ENCODE results near the gene MPC1L. TPM values are rescaled to one million over a fixed set of nuclear protein-coding genes. Genes with fewer than 3 reads are reported as not detected.

Gene MPC1L
- total and polyA plus RNA-seq, 2 experiments from 2014 or later = not detected

DNA sequence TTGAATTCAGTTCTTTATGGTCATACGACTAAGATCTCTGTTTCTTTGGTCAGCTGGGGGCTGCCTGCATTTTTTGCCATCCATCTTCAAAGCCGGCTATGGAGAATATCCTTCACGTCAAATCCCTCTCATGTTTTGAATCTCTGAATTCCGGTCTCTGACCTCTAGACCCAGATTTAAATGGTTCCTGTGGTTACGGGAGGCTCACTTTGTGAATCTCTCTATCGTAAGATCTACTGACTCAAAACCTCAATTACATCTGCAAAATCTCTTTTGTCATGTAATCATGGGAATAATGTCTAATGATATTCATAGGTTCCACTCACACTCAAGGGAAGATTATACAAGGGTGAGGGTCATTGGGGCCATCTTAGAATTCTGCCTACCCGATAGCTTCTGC is 5.7 kb upstream of the MPC1L start:
- H3K4me3 ChIP-seq = no peak overlapping the region
- Mint-ChIP-seq H3K27me3 (ENCODE audit: insufficient read depth, low read depth, poor library complexity) (no peaks in the 10 kb centered on the region), H3K27ac (no peak overlapping the region), H3K9me3 (no peaks in the 10 kb centered on the region), H3K36me3 (ENCODE audit: low read depth) (no peaks in the 10 kb centered on the region), H3K4me3 (no peak overlapping the region), H3K4me1 (peaks cover 3% of the 10 kb centered on the region; the same call in 1 of the 3 replicates)
- H2AFZ ChIP-seq = no peak overlapping the region
- no peaks in the 10 kb centered on the region for H3K4me1 ChIP-seq (ENCODE audit: insufficient read depth)
- no peaks in the 10 kb centered on the region for H3K27me3 ChIP-seq (ENCODE audit: insufficient read depth)
- DNase-seq (ENCODE audit: low spot score) = no peak
- no peak overlapping the region for H3K27ac ChIP-seq (ENCODE audit: low read depth)
- no peak for ATAC-seq
- no peaks in the 10 kb centered on the region for H3K79me2 ChIP-seq (replicated peaks; ENCODE audit: insufficient read depth)
- TF ChIP-seq, protein P1, sequence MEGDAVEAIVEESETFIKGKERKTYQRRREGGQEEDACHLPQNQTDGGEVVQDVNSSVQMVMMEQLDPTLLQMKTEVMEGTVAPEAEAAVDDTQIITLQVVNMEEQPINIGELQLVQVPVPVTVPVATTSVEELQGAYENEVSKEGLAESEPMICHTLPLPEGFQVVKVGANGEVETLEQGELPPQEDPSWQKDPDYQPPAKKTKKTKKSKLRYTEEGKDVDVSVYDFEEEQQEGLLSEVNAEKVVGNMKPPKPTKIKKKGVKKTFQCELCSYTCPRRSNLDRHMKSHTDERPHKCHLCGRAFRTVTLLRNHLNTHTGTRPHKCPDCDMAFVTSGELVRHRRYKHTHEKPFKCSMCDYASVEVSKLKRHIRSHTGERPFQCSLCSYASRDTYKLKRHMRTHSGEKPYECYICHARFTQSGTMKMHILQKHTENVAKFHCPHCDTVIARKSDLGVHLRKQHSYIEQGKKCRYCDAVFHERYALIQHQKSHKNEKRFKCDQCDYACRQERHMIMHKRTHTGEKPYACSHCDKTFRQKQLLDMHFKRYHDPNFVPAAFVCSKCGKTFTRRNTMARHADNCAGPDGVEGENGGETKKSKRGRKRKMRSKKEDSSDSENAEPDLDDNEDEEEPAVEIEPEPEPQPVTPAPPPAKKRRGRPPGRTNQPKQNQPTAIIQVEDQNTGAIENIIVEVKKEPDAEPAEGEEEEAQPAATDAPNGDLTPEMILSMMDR (conservative IDR thresholded peaks at IDR 0.05; ENCODE audit: low read depth in 2 of 2) = no peak
- no peak for TF ChIP-seq JUNB (IDR thresholded peaks at IDR 0.05; ENCODE audit: unreplicated experiment)
- TF ChIP-seq CREB1 (CRISPR knock-in tag; IDR thresholded peaks at IDR 0.05; ENCODE audit: low read depth) = no peak
- no peak for TF ChIP-seq NANOG (IDR thresholded peaks at IDR 0.05; ENCODE audit: borderline replicate concordance)
- no peak for TF ChIP-seq POLR2AphosphoS5 (IDR thresholded peaks at IDR 0.05; ENCODE audit: low read depth)
- TF ChIP-seq, protein P2, sequence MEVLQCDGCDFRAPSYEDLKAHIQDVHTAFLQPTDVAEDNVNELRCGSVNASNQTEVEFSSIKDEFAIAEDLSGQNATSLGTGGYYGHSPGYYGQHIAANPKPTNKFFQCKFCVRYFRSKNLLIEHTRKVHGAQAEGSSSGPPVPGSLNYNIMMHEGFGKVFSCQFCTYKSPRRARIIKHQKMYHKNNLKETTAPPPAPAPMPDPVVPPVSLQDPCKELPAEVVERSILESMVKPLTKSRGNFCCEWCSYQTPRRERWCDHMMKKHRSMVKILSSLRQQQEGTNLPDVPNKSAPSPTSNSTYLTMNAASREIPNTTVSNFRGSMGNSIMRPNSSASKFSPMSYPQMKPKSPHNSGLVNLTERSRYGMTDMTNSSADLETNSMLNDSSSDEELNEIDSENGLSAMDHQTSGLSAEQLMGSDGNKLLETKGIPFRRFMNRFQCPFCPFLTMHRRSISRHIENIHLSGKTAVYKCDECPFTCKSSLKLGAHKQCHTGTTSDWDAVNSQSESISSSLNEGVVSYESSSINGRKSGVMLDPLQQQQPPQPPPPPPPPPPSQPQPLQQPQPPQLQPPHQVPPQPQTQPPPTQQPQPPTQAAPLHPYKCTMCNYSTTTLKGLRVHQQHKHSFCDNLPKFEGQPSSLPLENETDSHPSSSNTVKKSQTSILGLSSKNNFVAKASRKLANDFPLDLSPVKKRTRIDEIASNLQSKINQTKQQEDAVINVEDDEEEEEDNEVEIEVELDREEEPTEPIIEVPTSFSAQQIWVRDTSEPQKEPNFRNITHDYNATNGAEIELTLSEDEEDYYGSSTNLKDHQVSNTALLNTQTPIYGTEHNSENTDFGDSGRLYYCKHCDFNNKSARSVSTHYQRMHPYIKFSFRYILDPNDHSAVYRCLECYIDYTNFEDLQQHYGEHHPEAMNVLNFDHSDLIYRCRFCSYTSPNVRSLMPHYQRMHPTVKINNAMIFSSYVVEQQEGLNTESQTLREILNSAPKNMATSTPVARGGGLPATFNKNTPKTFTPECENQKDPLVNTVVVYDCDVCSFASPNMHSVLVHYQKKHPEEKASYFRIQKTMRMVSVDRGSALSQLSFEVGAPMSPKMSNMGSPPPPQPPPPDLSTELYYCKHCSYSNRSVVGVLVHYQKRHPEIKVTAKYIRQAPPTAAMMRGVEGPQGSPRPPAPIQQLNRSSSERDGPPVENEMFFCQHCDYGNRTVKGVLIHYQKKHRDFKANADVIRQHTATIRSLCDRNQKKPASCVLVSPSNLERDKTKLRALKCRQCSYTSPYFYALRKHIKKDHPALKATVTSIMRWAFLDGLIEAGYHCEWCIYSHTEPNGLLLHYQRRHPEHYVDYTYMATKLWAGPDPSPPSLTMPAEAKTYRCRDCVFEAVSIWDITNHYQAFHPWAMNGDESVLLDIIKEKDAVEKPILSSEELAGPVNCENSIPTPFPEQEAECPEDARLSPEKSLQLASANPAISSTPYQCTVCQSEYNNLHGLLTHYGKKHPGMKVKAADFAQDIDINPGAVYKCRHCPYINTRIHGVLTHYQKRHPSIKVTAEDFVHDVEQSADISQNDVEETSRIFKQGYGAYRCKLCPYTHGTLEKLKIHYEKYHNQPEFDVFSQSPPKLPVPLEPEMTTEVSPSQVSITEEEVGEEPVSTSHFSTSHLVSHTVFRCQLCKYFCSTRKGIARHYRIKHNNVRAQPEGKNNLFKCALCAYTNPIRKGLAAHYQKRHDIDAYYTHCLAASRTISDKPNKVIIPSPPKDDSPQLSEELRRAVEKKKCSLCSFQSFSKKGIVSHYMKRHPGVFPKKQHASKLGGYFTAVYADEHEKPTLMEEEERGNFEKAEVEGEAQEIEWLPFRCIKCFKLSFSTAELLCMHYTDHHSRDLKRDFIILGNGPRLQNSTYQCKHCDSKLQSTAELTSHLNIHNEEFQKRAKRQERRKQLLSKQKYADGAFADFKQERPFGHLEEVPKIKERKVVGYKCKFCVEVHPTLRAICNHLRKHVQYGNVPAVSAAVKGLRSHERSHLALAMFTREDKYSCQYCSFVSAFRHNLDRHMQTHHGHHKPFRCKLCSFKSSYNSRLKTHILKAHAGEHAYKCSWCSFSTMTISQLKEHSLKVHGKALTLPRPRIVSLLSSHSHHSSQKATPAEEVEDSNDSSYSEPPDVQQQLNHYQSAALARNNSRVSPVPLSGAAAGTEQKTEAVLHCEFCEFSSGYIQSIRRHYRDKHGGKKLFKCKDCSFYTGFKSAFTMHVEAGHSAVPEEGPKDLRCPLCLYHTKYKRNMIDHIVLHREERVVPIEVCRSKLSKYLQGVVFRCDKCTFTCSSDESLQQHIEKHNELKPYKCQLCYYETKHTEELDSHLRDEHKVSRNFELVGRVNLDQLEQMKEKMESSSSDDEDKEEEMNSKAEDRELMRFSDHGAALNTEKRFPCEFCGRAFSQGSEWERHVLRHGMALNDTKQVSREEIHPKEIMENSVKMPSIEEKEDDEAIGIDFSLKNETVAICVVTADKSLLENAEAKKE (CRISPR knock-in tag; IDR thresholded peaks at IDR 0.05) = no peak
- TF ChIP-seq, protein P3, sequence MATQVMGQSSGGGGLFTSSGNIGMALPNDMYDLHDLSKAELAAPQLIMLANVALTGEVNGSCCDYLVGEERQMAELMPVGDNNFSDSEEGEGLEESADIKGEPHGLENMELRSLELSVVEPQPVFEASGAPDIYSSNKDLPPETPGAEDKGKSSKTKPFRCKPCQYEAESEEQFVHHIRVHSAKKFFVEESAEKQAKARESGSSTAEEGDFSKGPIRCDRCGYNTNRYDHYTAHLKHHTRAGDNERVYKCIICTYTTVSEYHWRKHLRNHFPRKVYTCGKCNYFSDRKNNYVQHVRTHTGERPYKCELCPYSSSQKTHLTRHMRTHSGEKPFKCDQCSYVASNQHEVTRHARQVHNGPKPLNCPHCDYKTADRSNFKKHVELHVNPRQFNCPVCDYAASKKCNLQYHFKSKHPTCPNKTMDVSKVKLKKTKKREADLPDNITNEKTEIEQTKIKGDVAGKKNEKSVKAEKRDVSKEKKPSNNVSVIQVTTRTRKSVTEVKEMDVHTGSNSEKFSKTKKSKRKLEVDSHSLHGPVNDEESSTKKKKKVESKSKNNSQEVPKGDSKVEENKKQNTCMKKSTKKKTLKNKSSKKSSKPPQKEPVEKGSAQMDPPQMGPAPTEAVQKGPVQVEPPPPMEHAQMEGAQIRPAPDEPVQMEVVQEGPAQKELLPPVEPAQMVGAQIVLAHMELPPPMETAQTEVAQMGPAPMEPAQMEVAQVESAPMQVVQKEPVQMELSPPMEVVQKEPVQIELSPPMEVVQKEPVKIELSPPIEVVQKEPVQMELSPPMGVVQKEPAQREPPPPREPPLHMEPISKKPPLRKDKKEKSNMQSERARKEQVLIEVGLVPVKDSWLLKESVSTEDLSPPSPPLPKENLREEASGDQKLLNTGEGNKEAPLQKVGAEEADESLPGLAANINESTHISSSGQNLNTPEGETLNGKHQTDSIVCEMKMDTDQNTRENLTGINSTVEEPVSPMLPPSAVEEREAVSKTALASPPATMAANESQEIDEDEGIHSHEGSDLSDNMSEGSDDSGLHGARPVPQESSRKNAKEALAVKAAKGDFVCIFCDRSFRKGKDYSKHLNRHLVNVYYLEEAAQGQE (IDR thresholded peaks at IDR 0.05; ENCODE audit: unreplicated experiment) = no peak
- no peak for TF ChIP-seq EZH2 (IDR thresholded peaks at IDR 0.05; ENCODE audit: low read depth, unreplicated experiment)
- no peak for TF ChIP-seq ZNF114 (CRISPR knock-in tag; IDR thresholded peaks at IDR 0.05)
- TF ChIP-seq, protein P4, sequence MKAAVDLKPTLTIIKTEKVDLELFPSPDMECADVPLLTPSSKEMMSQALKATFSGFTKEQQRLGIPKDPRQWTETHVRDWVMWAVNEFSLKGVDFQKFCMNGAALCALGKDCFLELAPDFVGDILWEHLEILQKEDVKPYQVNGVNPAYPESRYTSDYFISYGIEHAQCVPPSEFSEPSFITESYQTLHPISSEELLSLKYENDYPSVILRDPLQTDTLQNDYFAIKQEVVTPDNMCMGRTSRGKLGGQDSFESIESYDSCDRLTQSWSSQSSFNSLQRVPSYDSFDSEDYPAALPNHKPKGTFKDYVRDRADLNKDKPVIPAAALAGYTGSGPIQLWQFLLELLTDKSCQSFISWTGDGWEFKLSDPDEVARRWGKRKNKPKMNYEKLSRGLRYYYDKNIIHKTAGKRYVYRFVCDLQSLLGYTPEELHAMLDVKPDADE (IDR thresholded peaks at IDR 0.05) = no peak
- TF ChIP-seq EZH2phosphoT487 (IDR thresholded peaks at IDR 0.05; ENCODE audit: unreplicated experiment) = no peak
- TF ChIP-seq ZNF331 (CRISPR knock-in tag; IDR thresholded peaks at IDR 0.05; ENCODE audit: low read depth) = no peak
- no peak for TF ChIP-seq STAT1 (IDR thresholded peaks at IDR 0.05; ENCODE audit: unreplicated experiment)
- H3K4me2 ChIP-seq = no peak overlapping the region
- H4K20me1 ChIP-seq (replicated peaks; ENCODE audit: insufficient read depth) = no peaks in the 10 kb centered on the region
- peaks cover 6% of the 10 kb centered on the region for H3F3A ChIP-seq (replicated peaks; ENCODE audit: low read depth)
- H3K36me3 ChIP-seq (ENCODE audit: insufficient read depth) = no peaks in the 10 kb centered on the region
- no peaks in the 10 kb centered on the region for H3K9me2 ChIP-seq (ENCODE audit: insufficient read depth)
